SU-DHL-6 (cell line): ENCODE data around the gene TXNIP.

Experiments
- H2AFZ ChIP-seq: fragments of 200-600 bp; sonication (generic); 2 replicates; pipeline ENCODE4 v1.6.1; 2014; ENCODE audit warnings: low read depth, mild to moderate bottlenecking, moderate library complexity, mixed read lengths, antibody characterized with exemption, low read length; ENCODE audit not compliant: severe bottlenecking
- H3F3A ChIP-seq: fragments of 200-600 bp; shearing (Covaris generic); 2 replicates; pipeline ENCODE4 v1.6.0; 2016; ENCODE audit warnings: antibody characterized with exemption, mild to moderate bottlenecking; ENCODE audit not compliant: insufficient read depth
- H3K27ac ChIP-seq: fragments of 200-600 bp; sonication (generic); 2 replicates; pipeline ENCODE4 v1.5.1; 2016; ENCODE audit warnings: low read depth, mild to moderate bottlenecking, low read length, moderate library complexity, mixed read lengths
- H3K27me3 ChIP-seq: fragments of 200-600 bp; sonication (generic), shearing (Covaris generic); 2 replicates; pipeline ENCODE4 v1.6.0; 2014; ENCODE audit warnings: mild to moderate bottlenecking, low read length
- H3K36me3 ChIP-seq: fragments of 200-600 bp; sonication (generic); 2 replicates; pipeline ENCODE4 v1.6.1; 2014; ENCODE audit warnings: mild to moderate bottlenecking, low read length, mixed read lengths
- H3K4me2 ChIP-seq: fragments of 300-600, 200-600 bp; shearing (Covaris generic), sonication (generic); 2 replicates; pipeline ENCODE4 v1.6.0; 2014; ENCODE audit warnings: low read length, low read depth, mild to moderate bottlenecking; ENCODE audit not compliant: poor library complexity, severe bottlenecking
- H3K4me3 ChIP-seq: fragments of 200-600 bp; sonication (generic); 2 replicates; pipeline ENCODE4 v1.5.1; 2014; ENCODE audit warnings: antibody characterized with exemption, low read length, mild to moderate bottlenecking, mixed read lengths; ENCODE audit not compliant: insufficient read depth, poor library complexity, severe bottlenecking
- H3K79me2 ChIP-seq: fragments of 200-600 bp; sonication (generic); 2 replicates; pipeline ENCODE4 v1.6.1; 2014; ENCODE audit warnings: mild to moderate bottlenecking, low read length, moderate library complexity; ENCODE audit not compliant: insufficient read depth
- H3K9ac ChIP-seq: fragments of 200-600 bp; sonication (generic); 2 replicates; pipeline ENCODE4 v1.7.0; 2014; ENCODE audit warnings: mild to moderate bottlenecking, low read length
- H3K9me2 ChIP-seq: fragments of 200-600 bp; sonication (generic); replicated peaks from 2 replicates; pipeline ENCODE4 v1.6.1; 2014; ENCODE audit warnings: low read length; ENCODE audit not compliant: insufficient read depth
- H3K9me3 ChIP-seq: fragments of 200-600 bp; sonication (generic); 2 replicates; pipeline ENCODE4 v1.6.1; 2014; ENCODE audit warnings: low read length, mixed read lengths; ENCODE audit not compliant: insufficient read depth
- H4K20me1 ChIP-seq: fragments of 200-600 bp; sonication (generic); 2 replicates; pipeline ENCODE4 v1.6.1; 2014; ENCODE audit warnings: low read depth, mild to moderate bottlenecking, antibody characterized with exemption, low read length, moderate library complexity, mixed read lengths
- EZH2phosphoT487 ChIP-seq: fragments of 200-600 bp; sonication (generic), shearing (Covaris generic); conservative IDR thresholded peaks from 2 replicates; pipeline ENCODE4 v1.6.1; 2018; ENCODE audit warnings: mild to moderate bottlenecking, antibody characterized with exemption, low read length, moderate library complexity, mixed read lengths
- TF ChIP-seq, protein P1 (sequence below): fragments of 200-600 bp; sonication (generic); IDR thresholded peaks from one replicate; pipeline ENCODE4 v1.5.1; 2017; ENCODE audit warnings: antibody characterized with exemption, mild to moderate bottlenecking, low read length, moderate library complexity; ENCODE audit not compliant: insufficient read depth, poor library complexity, severe bottlenecking

TXNIP gene

GRCh38 chr1:145990249-145990855 is 6.0 kb downstream of the TXNIP start:
- Histone ChIP-seq H3K9me2 (no peaks in the 10 kb centered on the region), H3K9ac (no peak overlapping the region), H4K20me1 (peaks cover 5% of the 10 kb centered on the region; the same call in 1 of the 2 replicates), H3F3A (peaks cover 39% of the 10 kb centered on the region), H3K4me3 (no peak overlapping the region), H3K4me2 (no peak overlapping the region), H3K9me3 (no peaks in the 10 kb centered on the region), H2AFZ (no peak overlapping the region), H3K27ac (no peak overlapping the region), H3K36me3 (peaks cover 22% of the 10 kb centered on the region), H3K79me2 (peaks cover 4% of the 10 kb centered on the region; the same call in 1 of the 2 replicates), H3K27me3 (no peaks in the 10 kb centered on the region)
- TF ChIP-seq, protein P1, sequence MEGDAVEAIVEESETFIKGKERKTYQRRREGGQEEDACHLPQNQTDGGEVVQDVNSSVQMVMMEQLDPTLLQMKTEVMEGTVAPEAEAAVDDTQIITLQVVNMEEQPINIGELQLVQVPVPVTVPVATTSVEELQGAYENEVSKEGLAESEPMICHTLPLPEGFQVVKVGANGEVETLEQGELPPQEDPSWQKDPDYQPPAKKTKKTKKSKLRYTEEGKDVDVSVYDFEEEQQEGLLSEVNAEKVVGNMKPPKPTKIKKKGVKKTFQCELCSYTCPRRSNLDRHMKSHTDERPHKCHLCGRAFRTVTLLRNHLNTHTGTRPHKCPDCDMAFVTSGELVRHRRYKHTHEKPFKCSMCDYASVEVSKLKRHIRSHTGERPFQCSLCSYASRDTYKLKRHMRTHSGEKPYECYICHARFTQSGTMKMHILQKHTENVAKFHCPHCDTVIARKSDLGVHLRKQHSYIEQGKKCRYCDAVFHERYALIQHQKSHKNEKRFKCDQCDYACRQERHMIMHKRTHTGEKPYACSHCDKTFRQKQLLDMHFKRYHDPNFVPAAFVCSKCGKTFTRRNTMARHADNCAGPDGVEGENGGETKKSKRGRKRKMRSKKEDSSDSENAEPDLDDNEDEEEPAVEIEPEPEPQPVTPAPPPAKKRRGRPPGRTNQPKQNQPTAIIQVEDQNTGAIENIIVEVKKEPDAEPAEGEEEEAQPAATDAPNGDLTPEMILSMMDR = no peak
- no peak for TF ChIP-seq EZH2phosphoT487

- peaks cover 24% of the 10 kb centered on the region for H3F3A ChIP-seq
These were observed 7.6 kb downstream of the TXNIP start for GRCh38 chr1:145988773-145989172.

DNA sequence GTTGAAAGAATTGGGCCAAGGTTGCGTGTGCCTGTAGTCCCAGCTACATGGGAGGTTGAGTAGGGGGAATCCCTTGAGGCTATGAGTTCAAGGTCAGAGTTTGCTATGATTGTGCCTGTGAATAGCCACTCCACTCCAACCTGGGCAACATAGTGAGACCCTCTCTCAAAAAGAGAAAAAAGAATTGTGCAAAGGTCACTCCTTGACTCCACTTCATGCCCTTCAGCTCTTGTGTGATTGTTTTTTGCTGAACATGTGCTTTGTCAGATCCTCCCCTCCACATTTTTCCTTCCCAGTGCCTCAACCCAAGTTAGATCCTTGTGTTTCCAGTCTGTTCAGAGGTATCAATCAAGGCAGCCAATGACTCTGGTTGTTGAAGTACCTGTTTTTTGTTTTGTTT is 8.5 kb downstream of the TXNIP start:
- Histone ChIP-seq H3K79me2 (no peaks in the 10 kb centered on the region), H4K20me1 (no peaks in the 10 kb centered on the region), H3K9me2 (no peaks in the 10 kb centered on the region), H3K36me3 (no peaks in the 10 kb centered on the region), H3K4me3 (no peak overlapping the region), H3K9me3 (no peaks in the 10 kb centered on the region), H3K9ac (no peak overlapping the region), H3K27me3 (no peaks in the 10 kb centered on the region), H3K27ac (no peak overlapping the region), H3K4me2 (no peak overlapping the region), H2AFZ (no peak overlapping the region), H3F3A (peaks cover 16% of the 10 kb centered on the region)
- TF ChIP-seq, protein P1 = no peak
- TF ChIP-seq EZH2phosphoT487 = no peak

More at GRCh38 chr1:145988773-145989172, 7.6 kb downstream of the TXNIP start:
- Histone ChIP-seq H3K9ac (no peak overlapping the region), H3K9me3 (no peaks in the 10 kb centered on the region), H3K4me2 (no peak overlapping the region), H3K9me2 (no peaks in the 10 kb centered on the region), H3K79me2 (no peaks in the 10 kb centered on the region), H3K4me3 (no peak overlapping the region), H3K27ac (no peak overlapping the region), H3K36me3 (peaks cover 8% of the 10 kb centered on the region), H2AFZ (no peak overlapping the region), H3K27me3 (no peaks in the 10 kb centered on the region), H4K20me1 (no peaks in the 10 kb centered on the region)
- TF ChIP-seq, protein P1 = no peak
